NCI-H510A treated with DMSO at 0.1 percent for 48 hours (cell line): ENCODE results near the gene PTPN12.
A peak's percentile ranks its signal among the peaks of the same experiment; 100 is the strongest.

Experiments used
- DNase-seq: peaks from one replicate; lab custom pipeline; 2025; lab: John Stamatoyannopoulos, UW

The PTPN12 gene

DNA sequence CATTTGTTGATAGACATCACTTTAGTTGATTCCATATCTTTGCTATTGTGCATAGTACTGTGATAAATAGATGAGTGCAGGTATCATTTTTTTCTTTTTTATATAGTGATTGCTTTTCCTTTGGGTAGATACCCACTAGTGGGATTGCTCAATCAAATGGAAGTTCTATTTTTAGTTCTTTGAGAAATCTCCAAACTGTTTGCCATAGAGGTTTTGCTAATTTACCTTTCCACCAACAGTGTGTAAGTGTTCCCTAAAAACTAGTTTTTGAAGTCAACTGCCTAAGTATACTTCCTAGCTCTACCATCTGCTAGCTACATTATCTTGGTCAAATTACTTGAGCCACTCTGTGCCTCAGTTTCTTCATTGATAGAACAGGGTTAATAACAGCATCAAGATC lies 127.6 kb downstream of the PTPN12 start:
- DNase-seq = no peak

DNA sequence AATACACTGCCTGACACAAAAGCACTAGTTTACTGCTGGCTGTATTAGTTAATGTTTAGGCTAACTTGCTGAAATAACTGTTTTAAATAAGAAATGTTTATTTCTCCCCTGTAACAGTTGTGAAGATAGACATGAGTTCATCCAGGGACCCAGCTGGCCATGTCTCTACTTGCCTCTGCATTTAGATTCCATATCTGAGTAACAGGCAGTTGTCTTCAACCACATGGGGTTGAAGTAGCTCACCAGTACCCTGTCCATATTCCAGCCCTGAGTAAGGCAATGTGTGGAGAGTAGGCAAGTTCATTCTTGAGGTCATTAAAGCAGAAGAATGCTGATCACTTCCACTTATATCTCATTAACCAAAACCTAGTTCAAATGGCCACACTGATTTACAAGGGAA lies 128.1 kb downstream of the PTPN12 start:
- no peak for DNase-seq

DNA sequence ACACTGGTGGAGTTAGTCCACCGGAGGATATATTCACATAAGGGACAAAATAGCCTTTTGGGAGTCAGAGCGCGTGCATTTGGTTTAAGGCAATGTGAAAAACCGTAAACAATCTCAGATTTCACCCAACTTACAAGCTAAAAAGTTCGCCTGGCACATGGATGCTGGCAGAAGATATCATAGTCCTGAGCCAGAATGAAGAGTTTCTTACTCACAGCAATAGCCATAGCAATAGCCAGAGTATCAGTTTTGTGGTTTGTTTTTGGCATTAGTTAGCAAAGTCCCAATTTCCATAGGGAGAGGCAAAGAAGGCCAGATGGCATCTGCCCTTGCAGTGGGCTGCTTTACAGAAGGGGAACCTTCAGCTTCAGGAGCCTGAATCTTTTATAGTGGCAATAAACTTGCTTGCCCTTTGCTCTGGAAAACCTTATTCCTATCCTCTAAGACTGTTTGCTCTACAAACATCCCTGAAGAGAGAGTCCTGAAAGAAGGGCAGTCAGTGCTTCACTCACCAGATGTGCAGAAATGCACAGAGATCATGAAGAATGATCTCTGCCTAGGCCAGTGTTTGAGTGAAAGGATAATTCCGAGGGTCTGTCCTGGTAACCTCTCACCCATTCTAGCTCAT lies 130.5 kb downstream of the PTPN12 start:
- DNase-seq = no peak

DNA sequence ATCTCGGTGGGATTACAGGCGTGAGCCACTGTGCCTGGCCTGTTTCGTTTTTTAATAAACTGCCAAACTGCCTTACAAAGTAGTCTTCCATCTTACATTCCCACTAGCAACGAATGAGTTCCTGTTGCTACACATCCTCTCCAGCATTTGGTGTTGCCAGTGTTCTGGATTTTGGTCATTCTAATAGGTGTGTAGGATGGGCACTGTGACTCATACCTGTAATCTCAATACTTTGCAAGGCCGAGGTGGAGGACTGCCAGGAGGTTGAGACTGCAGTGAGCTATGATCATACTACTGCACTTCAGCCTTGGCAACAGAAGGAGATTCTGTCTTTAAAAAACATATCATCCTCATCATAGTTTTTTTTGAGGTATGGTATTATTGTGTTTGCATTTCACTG lies 137.8 kb downstream of the PTPN12 start:
- DNase-seq = no peak

DNA sequence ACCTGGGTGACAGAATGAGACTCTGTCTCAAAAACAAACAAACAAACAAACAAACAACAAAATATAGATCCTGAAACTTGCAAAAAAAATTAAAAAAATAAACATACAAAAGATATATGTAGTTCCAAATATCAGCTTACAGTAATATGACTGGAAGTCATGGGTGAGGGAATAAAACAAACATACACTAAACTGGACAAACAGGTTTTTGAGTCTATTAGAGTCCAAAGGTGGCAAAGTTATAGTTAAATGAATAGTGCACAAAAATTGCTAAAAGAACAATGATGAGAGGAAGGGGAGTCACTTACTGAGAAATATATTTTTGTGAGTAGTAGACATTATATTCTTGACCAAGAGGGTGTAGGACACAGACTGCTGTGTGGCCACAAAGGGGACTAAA lies 142.5 kb downstream of the PTPN12 start:
- peak; percentile 71 for DNase-seq

DNA sequence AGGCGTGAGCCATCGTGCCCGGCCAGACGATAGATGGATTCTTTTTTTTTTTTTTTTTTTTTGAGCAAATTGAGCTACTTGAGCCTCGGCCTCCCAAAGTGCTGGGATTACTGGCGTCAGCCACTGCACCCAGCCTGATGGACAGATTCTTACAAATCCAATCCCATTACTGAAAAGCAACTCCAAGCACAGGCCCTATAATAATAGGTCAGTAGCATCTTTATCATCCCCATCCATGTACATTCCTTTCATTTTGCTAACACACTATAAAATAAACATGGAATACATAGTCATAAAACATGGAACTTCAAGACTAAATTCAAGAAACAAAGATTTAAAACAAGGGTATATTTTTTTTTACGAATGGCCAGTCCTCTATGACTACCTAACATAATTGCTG lies 143.2 kb downstream of the PTPN12 start:
- no peak for DNase-seq

DNA sequence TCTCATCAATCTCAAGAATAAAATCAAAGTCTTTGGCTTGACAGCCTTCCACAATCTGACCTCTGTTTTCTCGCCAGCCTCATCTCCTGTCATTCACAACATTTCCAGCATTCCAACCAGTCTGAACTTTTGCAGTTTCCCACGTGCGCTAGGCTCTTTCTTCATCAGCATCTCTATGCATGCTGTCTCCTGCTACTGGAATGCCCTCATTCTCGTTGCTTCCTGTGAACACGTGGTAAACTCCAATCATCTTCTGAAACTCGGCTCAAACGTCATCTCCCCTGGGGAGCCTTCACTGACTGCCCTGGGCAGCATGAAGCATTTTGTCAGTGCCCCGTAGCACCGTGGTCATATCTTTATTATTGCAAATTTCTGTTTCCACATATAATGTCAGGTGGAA lies 146.9 kb downstream of the PTPN12 start:
- no peak for DNase-seq

DNA sequence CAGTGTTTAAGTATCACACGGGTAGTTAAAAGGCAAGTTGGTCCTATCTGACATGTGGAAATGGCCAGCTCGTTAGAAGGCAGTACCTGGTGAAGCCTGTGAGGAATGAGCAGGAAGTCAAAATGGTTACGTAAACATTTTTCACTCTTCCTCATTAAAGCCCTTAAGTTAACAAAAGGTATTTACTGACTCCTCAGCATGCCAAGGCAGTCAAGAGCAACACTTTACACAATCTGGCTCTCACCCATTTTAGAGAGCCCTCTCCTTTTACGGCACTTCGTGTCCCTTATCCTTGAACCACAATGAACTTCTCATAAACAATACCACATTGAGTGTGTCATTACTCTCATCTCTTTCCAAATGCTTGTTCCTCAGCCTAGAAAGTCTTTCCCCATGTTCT lies 148.1 kb downstream of the PTPN12 start:
- DNase-seq = peak; percentile 51

DNA sequence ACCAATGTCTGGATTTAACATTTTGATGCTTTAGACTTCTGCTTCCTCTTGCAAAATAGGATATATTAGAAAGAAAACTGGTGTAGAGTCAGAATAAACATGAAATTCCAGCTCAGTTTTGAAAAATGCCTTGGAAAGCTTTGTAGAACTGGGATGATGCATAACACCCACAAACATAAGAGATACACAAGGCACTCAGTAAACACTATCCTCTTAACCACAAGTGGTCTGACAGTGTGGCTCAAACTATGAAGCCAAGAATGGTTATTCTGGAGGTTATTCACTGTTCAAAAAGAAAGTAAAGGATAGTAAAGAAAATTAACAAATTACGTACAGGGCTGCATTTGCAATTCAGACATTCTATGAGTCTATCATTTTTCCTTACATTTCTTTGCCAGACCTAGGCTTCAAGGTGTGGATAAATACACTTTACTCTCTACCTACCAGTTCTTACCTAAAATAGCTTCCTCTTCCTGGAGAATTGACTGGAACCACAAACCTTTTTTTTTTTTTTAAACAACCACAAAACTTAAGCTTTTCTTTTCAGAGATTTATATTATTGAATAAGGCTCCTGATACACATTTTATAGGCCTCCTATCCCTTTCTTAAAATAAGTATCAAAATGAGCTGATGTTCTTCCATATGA lies 150.1 kb downstream of the PTPN12 start:
- no peak for DNase-seq

DNA sequence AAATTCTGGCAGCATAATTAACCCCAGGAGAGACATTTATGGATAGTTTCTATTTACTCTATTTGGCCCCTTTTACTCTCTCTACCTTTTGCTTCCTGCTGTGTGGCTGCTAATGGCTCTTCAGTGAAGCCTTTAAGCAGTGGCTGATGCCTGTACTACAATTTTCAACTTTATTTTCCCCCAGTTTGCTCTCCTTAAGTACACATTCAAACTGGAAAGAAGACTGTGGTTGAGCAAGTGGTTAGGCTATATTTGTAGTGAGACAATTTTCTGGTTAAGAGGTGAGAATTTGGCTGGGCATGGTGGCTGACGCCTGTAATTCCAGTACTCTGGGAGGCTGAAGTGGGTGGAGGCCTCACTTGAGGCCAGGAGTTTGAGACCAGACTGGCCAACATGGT lies 150.7 kb downstream of the PTPN12 start:
- no peak for DNase-seq
